Mucosa of descending colon (tissue), 3 donors: ENCODE data around the gene LHFPL4. TPM values are rescaled to one million over a fixed set of nuclear protein-coding genes. Genes with fewer than 3 reads are reported as not detected.
"Not testable (repeated sequence)": the region's sequence is repeated elsewhere in the genome, so short reads cannot be mapped to it uniquely, and the experiment has no call there.

ENCODE experiments used
- ATAC-seq: fragments of 200-7000 bp; cut with Tn5 transposase; one replicate; pipeline ENCODE4 v1.9.1; 2020; ENCODE audit warnings: mild to moderate bottlenecking, moderate library complexity
- DNase-seq, 3 donors: peaks; one replicate each; pipeline ENCODE4 v3.0.0-alpha.2; 2020
- H3K36me3 ChIP-seq: fragments of 200-600 bp; one replicate; pipeline ENCODE4 v1.8.0; 2021; ENCODE audit warnings: low read depth, mild to moderate bottlenecking
- H3K4me1 ChIP-seq: fragments of 200-600 bp; one replicate; pipeline ENCODE4 v1.8.0; 2021; ENCODE audit warnings: low read depth, mild to moderate bottlenecking
- H3K4me3 ChIP-seq: fragments of 200-600 bp; one replicate; pipeline ENCODE4 v1.8.0; 2021; ENCODE audit warnings: mild to moderate bottlenecking
- H3K9me3 ChIP-seq: fragments of 200-600 bp; one replicate; pipeline ENCODE4 v1.8.0; 2021; ENCODE audit warnings: mild to moderate bottlenecking
- intact Hi-C, 2 donors: fragments of 100-400 bp; cut with DNase I in 1 of 2; cut with micrococcal nuclease in 1 of 2; formaldehyde crosslinking; loops; one replicate each; pipeline versions ENCODE4 v1.11.0 to v1.11.1; 2022; cut with DNase I, micrococcal nuclease
- total RNA-seq, 3 donors: library from RNA; stranded (reverse); fragmentation: NEBNext Ultra II Directional in 2 of 3; extraction: Animal tissue kit (Norgen Biotek cat#: 25700) in 2 of 3; gene quantifications; one replicate each; pipeline versions ENCODE4 v1.2.1 to v1.2.4, GENCODE V29; 2021 to 2023
- TF ChIP-seq, protein P1 (sequence below): fragments of 200-600 bp; IDR thresholded peaks from one replicate; pipeline ENCODE4 v1.8.0; 2022; ENCODE audit warnings: antibody characterized with exemption, mild to moderate bottlenecking
- donor health status: DM: no; HTN: no; CAD: no; lungs with moderate emphysema.
- donor health status: DM: no; HTN: no; CAD: no.
- donor health status: DM: no; HTN: yes; CAD: no.

Gene LHFPL4
- total RNA-seq, 3 donors from 2014 or later: 0.14 to 1.6 (median 0.70) TPM

- Histone ChIP-seq H3K4me1 (no peaks in the 10 kb centered on the region), H3K9me3 (peaks cover 2% of the 10 kb centered on the region), H3K4me3 (no peak overlapping the region), H3K36me3 (no peaks in the 10 kb centered on the region)
- intact Hi-C loops: no loop called here
- DNase-seq (peak in 2 of 3 donors; percentile 58 to 64), ATAC-seq (peak; percentile 84)
- TF ChIP-seq, protein P1, sequence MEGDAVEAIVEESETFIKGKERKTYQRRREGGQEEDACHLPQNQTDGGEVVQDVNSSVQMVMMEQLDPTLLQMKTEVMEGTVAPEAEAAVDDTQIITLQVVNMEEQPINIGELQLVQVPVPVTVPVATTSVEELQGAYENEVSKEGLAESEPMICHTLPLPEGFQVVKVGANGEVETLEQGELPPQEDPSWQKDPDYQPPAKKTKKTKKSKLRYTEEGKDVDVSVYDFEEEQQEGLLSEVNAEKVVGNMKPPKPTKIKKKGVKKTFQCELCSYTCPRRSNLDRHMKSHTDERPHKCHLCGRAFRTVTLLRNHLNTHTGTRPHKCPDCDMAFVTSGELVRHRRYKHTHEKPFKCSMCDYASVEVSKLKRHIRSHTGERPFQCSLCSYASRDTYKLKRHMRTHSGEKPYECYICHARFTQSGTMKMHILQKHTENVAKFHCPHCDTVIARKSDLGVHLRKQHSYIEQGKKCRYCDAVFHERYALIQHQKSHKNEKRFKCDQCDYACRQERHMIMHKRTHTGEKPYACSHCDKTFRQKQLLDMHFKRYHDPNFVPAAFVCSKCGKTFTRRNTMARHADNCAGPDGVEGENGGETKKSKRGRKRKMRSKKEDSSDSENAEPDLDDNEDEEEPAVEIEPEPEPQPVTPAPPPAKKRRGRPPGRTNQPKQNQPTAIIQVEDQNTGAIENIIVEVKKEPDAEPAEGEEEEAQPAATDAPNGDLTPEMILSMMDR: no peak
Measured at GRCh38 chr3:9595877-9596276, 42.3 kb upstream of the LHFPL4 start.

DNA sequence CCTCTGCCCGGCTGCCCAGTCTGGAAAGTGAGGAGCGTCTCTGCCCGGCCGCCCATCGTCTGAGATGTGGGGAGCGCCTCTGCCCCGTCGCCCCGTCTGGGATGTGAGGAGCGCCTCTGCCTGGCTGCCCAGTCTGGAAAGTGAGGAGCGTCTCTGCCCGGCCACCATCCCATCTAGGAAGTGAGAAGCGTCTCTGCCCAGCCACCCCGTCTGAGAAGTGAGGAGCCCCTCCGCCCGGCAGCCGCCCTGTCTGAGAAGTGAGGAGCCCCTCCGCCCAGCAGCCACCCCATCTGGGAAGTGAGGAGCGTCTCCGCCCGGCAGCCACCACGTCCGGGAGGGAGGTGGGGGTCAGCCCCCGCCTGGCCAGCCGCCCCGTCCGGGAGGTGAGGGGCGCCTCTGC lies 38.2 kb upstream of the LHFPL4 start:
- H3K4me3 ChIP-seq, intact Hi-C loops, ATAC-seq, H3K36me3 ChIP-seq, H3K9me3 ChIP-seq, DNase-seq, H3K4me1 ChIP-seq: not testable (repeated sequence)

DNA sequence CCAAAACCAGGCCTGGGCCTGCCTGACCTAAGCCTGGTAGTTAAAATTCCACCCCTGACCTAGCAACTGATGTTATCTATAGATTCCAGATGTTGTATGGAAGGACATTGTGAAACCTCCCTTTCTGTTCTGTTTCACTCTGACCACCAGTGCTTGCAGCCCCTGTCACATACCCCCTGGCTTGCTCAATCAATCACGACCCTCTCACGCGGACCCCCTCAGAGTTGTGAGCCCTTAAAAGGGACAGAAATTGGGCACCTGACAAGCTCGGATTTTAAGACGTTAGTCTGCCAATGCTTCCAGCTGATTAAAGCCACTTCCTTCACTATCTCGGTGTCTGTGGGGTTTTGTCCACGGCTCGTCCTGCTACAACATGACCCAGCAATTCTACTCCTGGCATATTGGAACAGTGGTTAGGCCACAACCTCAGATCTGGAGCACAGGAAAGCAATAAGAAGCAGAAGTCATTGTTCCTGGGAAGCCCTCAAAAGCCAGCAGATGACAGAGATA lies 36.7 kb upstream of the LHFPL4 start:
- intact Hi-C loops: no loop called here
- H3K4me3 ChIP-seq: no peak overlapping the region
- ATAC-seq (no peak), DNase-seq (no peak)
- no peaks in the 10 kb centered on the region for H3K36me3 ChIP-seq
- H3K9me3 ChIP-seq: no peaks in the 10 kb centered on the region
- H3K4me1 ChIP-seq: no peaks in the 10 kb centered on the region
- TF ChIP-seq, protein P1: no peak

DNA sequence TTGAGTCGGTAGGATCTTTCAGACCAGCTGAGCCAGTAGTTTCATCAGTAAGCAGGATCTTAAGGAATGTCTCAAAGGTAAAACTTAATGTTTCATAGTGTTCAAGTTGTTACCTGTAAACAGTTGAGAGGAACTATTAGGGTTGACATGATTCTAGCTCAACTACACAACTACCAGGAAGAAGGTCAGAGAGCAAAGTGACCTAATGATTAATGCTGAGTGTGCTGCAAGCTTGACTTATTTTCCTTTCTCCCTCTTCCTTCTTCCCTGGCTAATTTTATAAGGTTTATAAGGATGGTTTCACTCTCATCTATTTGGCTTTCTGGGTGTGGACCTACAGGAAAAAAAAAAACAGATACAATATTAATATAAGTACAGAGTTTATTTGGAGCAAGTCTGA lies 30.2 kb upstream of the LHFPL4 start:
- Histone ChIP-seq H3K4me1 (no peaks in the 10 kb centered on the region), H3K4me3 (no peak overlapping the region), H3K9me3 (peaks cover 10% of the 10 kb centered on the region), H3K36me3 (no peaks in the 10 kb centered on the region)
- DNase-seq (no peak), ATAC-seq (no peak)
- TF ChIP-seq, protein P1: no peak
- intact Hi-C loops: no loop called here

DNA sequence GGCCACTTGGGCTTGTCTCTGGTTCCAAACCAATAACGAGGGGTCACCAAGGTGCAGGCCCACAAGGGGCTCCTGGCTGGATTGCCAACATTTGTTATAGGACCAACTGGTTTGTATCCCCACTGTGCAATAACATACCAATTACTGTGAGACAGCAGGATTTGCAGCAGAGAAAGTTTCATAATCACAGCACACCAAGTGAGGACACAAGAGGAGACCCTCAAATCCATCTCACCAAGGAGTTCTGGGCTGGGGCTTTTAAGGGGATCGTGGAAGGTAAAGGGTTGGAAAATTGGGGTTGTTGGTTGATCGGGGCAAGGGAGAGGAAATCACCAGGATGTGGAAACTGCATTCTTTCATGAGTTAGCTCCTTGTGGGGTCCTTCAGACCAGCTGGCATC lies 29.7 kb upstream of the LHFPL4 start:
- TF ChIP-seq, protein P1: no peak
- H3K36me3 ChIP-seq: no peaks in the 10 kb centered on the region
- no peak for DNase-seq
- peaks cover 10% of the 10 kb centered on the region for H3K9me3 ChIP-seq
- no peak for ATAC-seq
- intact Hi-C loops: no loop called here
- no peaks in the 10 kb centered on the region for H3K4me1 ChIP-seq
- no peak overlapping the region for H3K4me3 ChIP-seq

- Histone ChIP-seq H3K9me3 (peaks cover 10% of the 10 kb centered on the region), H3K36me3 (no peaks in the 10 kb centered on the region), H3K4me1 (no peaks in the 10 kb centered on the region), H3K4me3 (no peak overlapping the region)
- intact Hi-C loops: no loop called here
- DNase-seq (no peak), ATAC-seq (no peak)
- TF ChIP-seq, protein P1: no peak
Measured at GRCh38 chr3:9582332-9582731, 28.7 kb upstream of the LHFPL4 start.
